ENCODE data around the gene COMT. TPM values are rescaled to one million over a fixed set of nuclear protein-coding genes. Genes with fewer than 3 reads are reported as not detected.
A peak's percentile ranks its signal among the peaks of the same experiment; 100 is the strongest.
"Not testable (repeated sequence)": the region's sequence is repeated elsewhere in the genome, so short reads cannot be mapped to it uniquely, and the experiment has no call there.

The COMT gene
- total and polyA plus RNA-seq, 7 donors, result 63.6 to 146 (median 117) TPM

DNA sequence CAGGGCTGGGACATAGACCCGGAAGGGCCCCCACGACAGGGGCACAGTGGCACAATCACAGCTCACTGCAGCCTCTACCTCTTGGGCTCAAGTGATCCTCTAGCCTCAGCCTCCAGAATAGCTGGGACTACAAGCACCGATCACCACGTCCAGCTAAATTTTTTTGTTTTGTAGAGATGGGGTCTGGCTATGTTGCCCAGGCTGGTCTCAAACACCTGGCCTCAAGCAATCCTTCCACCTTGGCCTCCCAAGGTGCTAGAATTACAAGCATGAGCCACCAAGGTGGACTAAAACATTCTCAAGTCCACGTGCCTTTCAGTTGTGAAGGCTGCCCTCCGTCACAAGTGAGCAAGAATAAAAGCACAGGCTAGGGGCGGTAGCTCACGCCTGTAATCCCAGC, 10.1 kb upstream of the COMT start:
- H3K27ac ChIP-seq, result no peak overlapping the region
- peaks cover 0 to 13% of the 10 kb centered on the region in 2 donors for H3K36me3 ChIP-seq (ENCODE audit: insufficient read depth in 1 of 2, low read depth in 1 of 2)
- no peaks in the 10 kb centered on the region for H3K27me3 ChIP-seq (ENCODE audit: insufficient read depth in 3 of 3, low read length in 2 of 3)
- ATAC-seq (no peak), DNase-seq (no peak)
- intact Hi-C loops (cut with DNase I), result no loop called here
- WGBS, 3 donors, result 95% methylated on average over 8 of the region's 8 CpGs
- TF ChIP-seq, protein P1, sequence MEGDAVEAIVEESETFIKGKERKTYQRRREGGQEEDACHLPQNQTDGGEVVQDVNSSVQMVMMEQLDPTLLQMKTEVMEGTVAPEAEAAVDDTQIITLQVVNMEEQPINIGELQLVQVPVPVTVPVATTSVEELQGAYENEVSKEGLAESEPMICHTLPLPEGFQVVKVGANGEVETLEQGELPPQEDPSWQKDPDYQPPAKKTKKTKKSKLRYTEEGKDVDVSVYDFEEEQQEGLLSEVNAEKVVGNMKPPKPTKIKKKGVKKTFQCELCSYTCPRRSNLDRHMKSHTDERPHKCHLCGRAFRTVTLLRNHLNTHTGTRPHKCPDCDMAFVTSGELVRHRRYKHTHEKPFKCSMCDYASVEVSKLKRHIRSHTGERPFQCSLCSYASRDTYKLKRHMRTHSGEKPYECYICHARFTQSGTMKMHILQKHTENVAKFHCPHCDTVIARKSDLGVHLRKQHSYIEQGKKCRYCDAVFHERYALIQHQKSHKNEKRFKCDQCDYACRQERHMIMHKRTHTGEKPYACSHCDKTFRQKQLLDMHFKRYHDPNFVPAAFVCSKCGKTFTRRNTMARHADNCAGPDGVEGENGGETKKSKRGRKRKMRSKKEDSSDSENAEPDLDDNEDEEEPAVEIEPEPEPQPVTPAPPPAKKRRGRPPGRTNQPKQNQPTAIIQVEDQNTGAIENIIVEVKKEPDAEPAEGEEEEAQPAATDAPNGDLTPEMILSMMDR (IDR thresholded peaks at IDR 0.05), result no peak
- peaks cover 4% of the 10 kb centered on the region for H3K4me1 ChIP-seq
- no peak overlapping the region for H3K4me3 ChIP-seq
- H3K9me3 ChIP-seq, result no peaks in the 10 kb centered on the region

DNA sequence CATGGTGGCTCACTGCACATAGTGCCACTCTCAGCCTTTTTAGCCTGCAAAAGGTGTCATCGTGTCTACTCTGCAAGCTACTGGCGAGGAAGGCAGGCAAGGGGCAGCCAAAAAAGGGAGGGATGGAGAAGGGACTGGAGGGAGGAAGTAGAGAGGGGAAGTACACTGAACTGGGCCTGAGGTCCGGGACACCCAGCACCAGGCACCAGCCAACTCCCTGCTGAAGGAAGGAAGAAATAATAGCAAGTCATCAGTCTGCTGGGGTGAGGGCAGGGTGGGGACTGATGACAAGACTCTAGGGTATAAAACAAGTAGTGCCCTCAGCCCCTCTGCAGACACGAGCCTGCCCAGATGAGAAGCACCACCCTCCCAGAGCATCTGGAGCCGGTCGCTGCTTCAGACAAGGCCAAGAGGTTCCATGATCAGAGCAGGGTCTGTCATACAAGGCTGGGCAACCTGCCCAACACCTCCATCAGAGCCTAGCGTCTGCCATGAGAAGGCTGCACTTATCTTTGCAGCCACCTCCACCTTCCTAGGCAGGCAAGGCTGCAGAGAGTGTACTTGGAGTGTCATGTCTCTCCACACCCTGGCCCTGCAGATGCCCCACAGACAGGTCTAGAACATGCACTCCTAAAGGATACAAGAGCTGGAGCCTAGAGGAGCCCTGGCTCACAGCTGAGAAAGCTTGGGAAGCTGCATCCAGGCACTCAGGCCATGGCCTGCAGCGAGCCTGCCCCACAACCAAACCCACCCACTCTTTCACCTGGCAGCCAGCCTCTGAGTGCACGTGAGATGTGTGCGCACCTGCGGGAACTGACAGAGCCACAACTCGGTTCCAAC, 9.0 kb upstream of the COMT start:
- no peaks in the 10 kb centered on the region for H3K9me3 ChIP-seq
- DNase-seq (no peak), ATAC-seq (peak; percentile 19 to 51 (median 44))
- peaks cover 0 to 20% of the 10 kb centered on the region in 2 donors for H3K36me3 ChIP-seq (ENCODE audit: insufficient read depth in 1 of 2, low read depth in 1 of 2)
- H3K27me3 ChIP-seq (ENCODE audit: insufficient read depth in 3 of 3, low read length in 2 of 3), result no peaks in the 10 kb centered on the region
- H3K4me1 ChIP-seq, result peaks cover 4% of the 10 kb centered on the region
- TF ChIP-seq, protein P1 (IDR thresholded peaks at IDR 0.05), result no peak
- intact Hi-C loops (cut with DNase I), result no loop called here
- WGBS, 3 donors, result 51 to 73% (median 63%) methylated on average over 12 of the region's 12 CpGs
- H3K4me3 ChIP-seq, result no peak overlapping the region
- no peak overlapping the region for H3K27ac ChIP-seq

DNA sequence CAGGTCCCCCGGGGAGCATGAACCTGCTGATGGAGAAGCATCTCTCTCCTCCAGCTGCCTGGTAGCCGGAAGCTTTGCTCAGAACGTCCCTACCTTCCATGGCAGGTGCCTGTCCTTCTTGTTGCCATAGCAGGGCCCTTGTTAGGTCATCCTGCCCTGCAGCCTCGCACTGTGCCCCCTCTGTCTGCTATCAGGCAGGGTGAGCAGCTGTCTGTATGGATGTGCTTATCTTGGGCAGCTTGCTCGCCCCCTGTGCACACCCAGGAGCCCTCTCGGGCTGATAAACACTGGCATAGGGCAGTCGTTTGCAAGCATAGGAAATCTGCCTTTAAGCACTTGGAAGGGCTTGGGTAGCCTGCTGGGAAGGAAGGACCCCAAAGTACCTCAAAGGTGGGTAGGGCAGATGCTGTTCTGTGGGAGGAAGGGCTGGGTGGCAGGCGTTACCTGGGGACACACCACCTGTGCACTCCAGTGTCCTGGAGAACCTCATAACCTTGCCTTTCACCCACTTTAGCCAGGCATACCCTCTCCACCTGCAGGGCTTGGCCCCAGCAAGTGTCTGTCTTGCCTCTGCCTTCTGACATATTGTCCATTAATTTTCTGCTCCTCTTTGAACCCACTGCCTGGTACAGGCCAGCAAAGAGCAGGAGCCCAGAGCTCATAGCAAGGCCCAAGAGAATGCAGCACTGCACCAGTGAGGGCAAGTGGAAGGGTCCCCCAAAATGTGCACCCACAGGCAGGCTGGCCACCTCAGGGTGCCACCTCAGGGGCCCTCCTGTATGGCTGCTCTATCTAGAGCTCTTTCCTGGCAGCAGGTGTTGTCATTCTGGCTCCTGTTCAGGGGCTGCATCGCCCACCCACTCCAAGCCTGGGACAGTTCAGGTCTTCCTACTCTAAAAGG, 8.0 kb upstream of the COMT start:
- Histone ChIP-seq H3K4me3 (no peak overlapping the region), H3K4me1 (peaks cover 4% of the 10 kb centered on the region), H3K9me3 (no peaks in the 10 kb centered on the region), H3K27ac (no peak overlapping the region), H3K27me3 (ENCODE audit: insufficient read depth in 3 of 3, low read length in 2 of 3) (no peaks in the 10 kb centered on the region), H3K36me3 (ENCODE audit: insufficient read depth in 1 of 2, low read depth in 1 of 2) (peaks cover 0 to 26% of the 10 kb centered on the region in 2 donors)
- DNase-seq, result no peak
- ATAC-seq, result no peak
- WGBS, 3 donors, result 86 to 90% (median 87%) methylated on average over 9 of the region's 9 CpGs
- TF ChIP-seq, protein P1 (IDR thresholded peaks at IDR 0.05), result no peak
- intact Hi-C loops (cut with DNase I), result no loop called here

DNA sequence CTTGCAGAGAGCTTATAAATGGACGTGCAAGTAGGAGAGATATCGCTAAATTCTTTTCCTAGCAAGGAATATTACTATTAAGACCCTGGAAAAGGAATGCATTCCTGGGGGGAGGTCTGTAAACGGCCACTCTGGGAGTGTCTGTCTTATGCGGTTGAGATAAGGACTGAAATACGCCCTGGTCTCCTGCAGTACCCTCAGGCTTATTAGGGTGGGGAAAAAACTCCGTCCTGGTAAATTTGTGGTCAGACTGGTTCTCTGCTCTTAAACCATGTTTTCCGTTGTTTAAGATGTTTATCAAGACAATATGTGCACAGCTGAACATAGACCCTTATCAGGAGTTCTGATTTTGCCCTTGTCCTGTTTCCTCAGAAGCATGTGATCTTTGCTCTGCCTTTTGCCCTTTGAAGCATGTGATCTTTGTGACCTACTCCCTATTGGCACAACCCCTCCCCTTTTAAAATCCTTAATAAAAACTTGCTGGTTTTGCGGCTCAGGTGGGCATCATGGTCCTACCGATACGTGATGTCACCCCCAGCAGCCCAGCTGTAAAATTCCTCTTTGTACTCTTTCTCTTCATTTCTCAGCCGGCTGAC, 6.4 kb upstream of the COMT start:
- H3K36me3 ChIP-seq (ENCODE audit: insufficient read depth in 1 of 2, low read depth in 1 of 2), result peaks cover 0 to 25% of the 10 kb centered on the region in 2 donors
- H3K27me3 ChIP-seq (ENCODE audit: insufficient read depth in 3 of 3, low read length in 2 of 3); H3K9me3 ChIP-seq; H3K27ac ChIP-seq; DNase-seq; ATAC-seq; H3K4me3 ChIP-seq; intact Hi-C loops (cut with DNase I): not testable (repeated sequence)
- WGBS, 3 donors, result 93 to 99% (median 97%) methylated on average over 11 of the region's 11 CpGs
- peaks cover 12% of the 10 kb centered on the region for H3K4me1 ChIP-seq
